ENCODE results near the gene NFIL3.

The NFIL3 gene

DNA sequence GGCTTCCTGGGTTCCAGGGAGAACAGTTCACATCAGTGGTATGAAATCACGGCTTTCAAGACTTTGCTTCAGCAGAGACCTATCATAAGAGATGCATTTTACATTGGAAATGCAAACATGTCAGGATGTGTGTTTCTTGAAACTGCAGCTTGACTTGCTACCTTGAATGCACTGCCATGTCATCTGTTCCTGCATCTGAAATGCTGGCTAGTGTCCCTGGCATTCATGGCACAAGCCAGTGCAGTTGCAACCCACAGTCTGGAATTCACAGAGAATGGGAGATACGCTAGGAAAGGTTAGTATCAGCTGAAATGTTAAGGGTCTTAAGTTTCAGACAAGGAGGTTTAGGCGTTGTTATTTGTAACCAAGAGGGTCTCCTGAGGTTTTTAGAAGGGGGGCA lies 24.7 kb downstream of the NFIL3 start:
- TF ChIP-seq, protein P1, sequence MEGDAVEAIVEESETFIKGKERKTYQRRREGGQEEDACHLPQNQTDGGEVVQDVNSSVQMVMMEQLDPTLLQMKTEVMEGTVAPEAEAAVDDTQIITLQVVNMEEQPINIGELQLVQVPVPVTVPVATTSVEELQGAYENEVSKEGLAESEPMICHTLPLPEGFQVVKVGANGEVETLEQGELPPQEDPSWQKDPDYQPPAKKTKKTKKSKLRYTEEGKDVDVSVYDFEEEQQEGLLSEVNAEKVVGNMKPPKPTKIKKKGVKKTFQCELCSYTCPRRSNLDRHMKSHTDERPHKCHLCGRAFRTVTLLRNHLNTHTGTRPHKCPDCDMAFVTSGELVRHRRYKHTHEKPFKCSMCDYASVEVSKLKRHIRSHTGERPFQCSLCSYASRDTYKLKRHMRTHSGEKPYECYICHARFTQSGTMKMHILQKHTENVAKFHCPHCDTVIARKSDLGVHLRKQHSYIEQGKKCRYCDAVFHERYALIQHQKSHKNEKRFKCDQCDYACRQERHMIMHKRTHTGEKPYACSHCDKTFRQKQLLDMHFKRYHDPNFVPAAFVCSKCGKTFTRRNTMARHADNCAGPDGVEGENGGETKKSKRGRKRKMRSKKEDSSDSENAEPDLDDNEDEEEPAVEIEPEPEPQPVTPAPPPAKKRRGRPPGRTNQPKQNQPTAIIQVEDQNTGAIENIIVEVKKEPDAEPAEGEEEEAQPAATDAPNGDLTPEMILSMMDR (IDR thresholded peaks at IDR 0.05; ENCODE audit: control extremely low read depth, extremely low read depth, low read depth, missing control alignments) = no peak
- no peak for DNase-seq (ENCODE audit: extremely low spot score)
- CTCF ChIA-PET = no interaction called here
- POLR2A ChIA-PET = no interaction called here

DNA sequence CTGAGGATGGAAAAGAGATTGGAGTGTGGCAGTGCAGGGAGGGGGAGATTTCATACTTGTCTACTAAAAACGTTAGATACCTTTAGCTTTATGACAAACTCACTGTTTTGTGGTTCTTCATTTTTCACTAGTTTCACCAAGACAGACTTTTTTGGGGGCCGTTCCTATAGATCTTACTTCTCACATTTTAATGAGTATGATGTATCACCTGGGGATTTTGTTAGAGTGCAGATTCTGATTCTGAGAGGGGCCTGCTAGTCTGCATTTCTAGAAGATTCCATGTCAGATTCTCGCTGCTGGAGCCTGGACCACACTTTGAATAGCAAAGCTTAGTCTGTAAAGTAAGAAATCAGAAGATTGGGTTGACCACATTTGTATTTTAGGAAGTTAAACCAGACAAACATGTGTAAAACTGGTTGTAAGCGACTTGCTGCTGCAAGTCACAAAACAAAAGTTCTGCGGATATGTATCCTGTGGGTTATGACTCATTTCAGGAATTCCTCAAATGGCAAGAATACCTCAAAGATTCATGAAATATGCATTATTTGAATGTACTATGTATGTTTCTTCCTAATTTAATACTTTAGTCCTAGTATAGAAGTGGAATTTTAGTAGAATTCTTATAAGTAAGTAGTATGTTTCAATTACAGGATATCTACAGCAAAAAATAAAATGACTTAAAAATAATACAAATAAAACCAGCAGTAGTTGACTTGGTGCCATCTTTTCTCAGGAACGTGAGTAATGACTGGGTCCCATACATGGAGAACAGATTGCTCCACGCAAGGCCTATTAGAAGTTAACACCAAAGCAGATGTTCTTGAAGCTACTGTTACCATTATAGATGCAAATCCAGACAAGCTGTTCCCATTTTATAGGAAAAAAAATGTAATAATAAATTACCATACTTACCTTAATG lies 27.8 kb downstream of the NFIL3 start:
- CTCF ChIA-PET = interaction anchor here (2.0 kb wide), 1 partner anchor 481 kb away, joined by 6 read pairs; no protein-coding TSS in a partner anchor
- peak; percentile 42 for DNase-seq (ENCODE audit: extremely low spot score)
- POLR2A ChIA-PET = no interaction called here

DNA sequence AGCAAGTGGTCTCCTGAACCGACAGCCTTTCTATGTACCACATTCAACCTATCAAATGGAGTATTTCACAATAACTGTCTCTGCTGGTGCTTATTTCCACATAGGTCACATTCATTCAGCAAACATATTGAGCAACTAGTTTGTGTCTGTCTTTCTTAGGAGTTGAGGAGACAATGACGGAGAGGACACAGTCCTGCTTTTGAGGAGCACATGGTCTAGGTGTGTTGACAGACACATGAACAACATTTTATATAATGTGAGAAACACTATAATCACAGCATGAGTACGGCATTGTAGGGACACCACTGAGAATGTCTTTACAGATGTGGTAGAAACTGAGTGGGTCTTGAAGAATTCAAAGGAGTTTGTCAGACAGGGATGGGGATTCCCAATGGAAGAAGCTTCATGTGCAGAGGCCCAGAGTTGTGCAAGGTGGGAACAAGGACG lies 28.5 kb downstream of the NFIL3 start:
- CTCF ChIA-PET = no interaction called here
- DNase-seq (ENCODE audit: extremely low spot score) = no peak
- POLR2A ChIA-PET = no interaction called here
- TF ChIP-seq, protein P1 (IDR thresholded peaks at IDR 0.05; ENCODE audit: control extremely low read depth, extremely low read depth, low read depth, missing control alignments) = no peak

More for the DNA sequence above, 27.8 kb downstream of the NFIL3 start:
- TF ChIP-seq, protein P1 (IDR thresholded peaks at IDR 0.05; ENCODE audit: control extremely low read depth, extremely low read depth, low read depth, missing control alignments) = no peak

DNA sequence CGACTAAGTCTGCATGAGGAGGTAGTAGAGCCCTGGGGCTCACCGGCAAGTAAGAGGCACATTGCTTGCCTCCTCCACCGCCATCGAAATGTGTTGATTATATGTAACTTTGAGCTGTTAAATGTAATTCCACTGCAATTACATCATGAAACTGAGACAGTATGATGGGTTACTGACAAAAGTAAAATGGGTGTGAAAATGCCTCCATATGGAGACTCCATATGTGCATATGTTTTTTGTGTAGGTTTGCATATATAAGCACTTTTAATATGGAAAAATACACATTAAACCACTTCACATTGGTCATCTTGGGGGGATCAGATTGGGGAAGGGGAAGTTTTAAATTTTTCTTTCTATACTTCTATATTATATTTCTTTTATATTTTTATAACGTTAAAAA lies 29.8 kb downstream of the NFIL3 start:
- ChIA-PET POLR2A (no interaction called here), CTCF (interaction anchor here (0.9 kb wide), 1 partner anchor 32 kb away, joined by 3 read pairs; no protein-coding TSS in a partner anchor)
- no peak for DNase-seq (ENCODE audit: extremely low spot score)
- TF ChIP-seq, protein P1 (IDR thresholded peaks at IDR 0.05; ENCODE audit: control extremely low read depth, extremely low read depth, low read depth, missing control alignments) = no peak

DNA sequence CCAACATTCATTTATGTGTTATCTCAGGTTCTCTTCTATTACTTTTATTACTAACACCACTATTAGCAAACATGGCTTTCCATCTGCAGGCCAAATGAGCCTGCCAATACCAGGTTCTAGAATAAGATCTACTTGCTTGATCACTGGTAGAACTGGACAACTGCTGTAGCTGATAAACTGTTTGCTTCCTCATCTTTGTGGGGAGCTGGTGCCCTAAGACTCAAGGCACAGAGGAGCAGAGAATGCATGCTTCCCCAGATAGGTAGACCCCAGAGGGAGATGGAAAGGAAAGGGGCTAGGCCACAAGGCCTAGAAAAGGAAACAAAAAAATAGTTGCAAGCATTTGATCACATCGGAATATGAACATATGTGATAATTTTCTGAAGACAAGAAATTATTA lies 31.2 kb downstream of the NFIL3 start:
- CTCF ChIA-PET = no interaction called here
- TF ChIP-seq, protein P1 (IDR thresholded peaks at IDR 0.05; ENCODE audit: control extremely low read depth, extremely low read depth, low read depth, missing control alignments) = no peak
- POLR2A ChIA-PET = no interaction called here
- DNase-seq (ENCODE audit: extremely low spot score) = no peak

GRCh38 chr9:91391818-91392217 lies 31.8 kb downstream of the NFIL3 start:
- TF ChIP-seq, protein P1 (IDR thresholded peaks at IDR 0.05; ENCODE audit: control extremely low read depth, extremely low read depth, low read depth, missing control alignments) = no peak
- ChIA-PET CTCF (no interaction called here), POLR2A (no interaction called here)
- DNase-seq (ENCODE audit: extremely low spot score) = no peak
